ENCODE measurements around the gene PDE2A.

GRCh38 chr11:72570893-72571661 lies 103.1 kb downstream of the PDE2A start:
- TF ChIP-seq CTCF (conservative IDR thresholded peaks at IDR 0.05): no peak
- TF ChIP-seq EZH2 (IDR thresholded peaks at IDR 0.05; ENCODE audit: low read depth): no peak

Data from PC-9 (cell line).